ENCODE measurements around the gene ANKRD33. TPM values are rescaled to one million over a fixed set of nuclear protein-coding genes. Genes with fewer than 3 reads are reported as not detected.

Gene ANKRD33
- total RNA-seq (2022; extraction: Qiagen RNA extraction), result not detected in 5 replicates

GRCh38 chr12:51887476-51888315 is at the start of gene ANKRD33:
ANKRD33 (plus strand) TSS chr12:51888103; CDS start chr12:51888187, 84 bp downstream.

GRCh38 chr12:51848326-51848727 is 39.6 kb upstream of the ANKRD33 start, which contains the start of gene FIGNL2:
FIGNL2 (minus strand) TSS chr12:51848718; CDS start chr12:51822413, 26,305 bp downstream.

GRCh38 chr12:51907083-51907855 is 19.4 kb downstream of the ANKRD33 start, which contains the start of gene ACVRL1:
ACVRL1 (plus strand) TSS chr12:51907504; CDS start chr12:51912475, 4,971 bp downstream.

Other genes with a start within 250 kb of the ANKRD33 start
- 0.20 to 0.46 TPM (median 0.23 TPM) in 5 replicates for gene FIGNL2, start 39.4 kb upstream of the ANKRD33 start, total RNA-seq (2022; extraction: Qiagen RNA extraction)
- 0.08 to 0.62 TPM (median 0.15 TPM) in 4 of 5 replicates, not detected in the other for gene ACVRL1, start 19.4 kb downstream of the ANKRD33 start, total RNA-seq (2022; extraction: Qiagen RNA extraction)
- gene ACVR1B, start 63.6 kb downstream of the ANKRD33 start, total RNA-seq (2022; extraction: Qiagen RNA extraction), result 14.6 to 18.8 TPM (median 17.3 TPM) in 5 replicates
- gene TAMALIN, start 118.8 kb downstream of the ANKRD33 start, total RNA-seq (2022; extraction: Qiagen RNA extraction), result 0.36 to 1.2 TPM (median 0.83 TPM) in 5 replicates
- 31.1 to 46.7 TPM (median 34.6 TPM) in 5 replicates for gene NR4A1, start 163.3 kb downstream of the ANKRD33 start, total RNA-seq (2022; extraction: Qiagen RNA extraction)
- 75.2 to 106 TPM (median 91.4 TPM) in 5 replicates for gene ATG101, start 181.9 kb downstream of the ANKRD33 start, total RNA-seq (2022; extraction: Qiagen RNA extraction)
- not detected in 5 replicates for gene SMIM41, start 191.6 kb downstream of the ANKRD33 start, total RNA-seq (2022; extraction: Qiagen RNA extraction)

All from A549 treated with Mapracorat at 1 μM for 4 hours (cell line).